Measurements from ENCODE around the gene AK3.
A peak's percentile ranks its signal among the peaks of the same experiment; 100 is the strongest.

The AK3 gene

DNA sequence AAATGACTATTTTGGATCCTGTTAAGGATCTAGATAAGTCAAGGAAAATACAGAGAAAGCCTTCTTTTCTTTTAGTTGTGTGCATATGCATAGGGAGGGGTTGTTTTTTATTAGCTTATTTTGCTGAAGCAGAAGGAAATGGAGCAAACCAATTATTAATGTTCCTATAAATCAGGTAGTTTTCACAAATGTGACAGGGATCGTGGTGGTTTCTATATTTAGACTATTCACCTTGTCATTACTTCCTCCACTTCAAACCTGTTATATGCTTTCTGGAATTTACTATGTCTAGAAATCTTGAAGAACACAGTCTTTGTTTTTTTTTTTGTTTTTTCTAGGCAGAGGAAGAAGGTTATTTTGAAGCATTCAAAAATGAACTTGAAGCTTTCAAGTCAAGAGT, 39.5 kb downstream of the AK3 start:
- no peak for DNase-seq

- DNase-seq, result no peak
Measured at GRCh38 chr9:4700932-4701331, 40.1 kb downstream of the AK3 start.

DNA sequence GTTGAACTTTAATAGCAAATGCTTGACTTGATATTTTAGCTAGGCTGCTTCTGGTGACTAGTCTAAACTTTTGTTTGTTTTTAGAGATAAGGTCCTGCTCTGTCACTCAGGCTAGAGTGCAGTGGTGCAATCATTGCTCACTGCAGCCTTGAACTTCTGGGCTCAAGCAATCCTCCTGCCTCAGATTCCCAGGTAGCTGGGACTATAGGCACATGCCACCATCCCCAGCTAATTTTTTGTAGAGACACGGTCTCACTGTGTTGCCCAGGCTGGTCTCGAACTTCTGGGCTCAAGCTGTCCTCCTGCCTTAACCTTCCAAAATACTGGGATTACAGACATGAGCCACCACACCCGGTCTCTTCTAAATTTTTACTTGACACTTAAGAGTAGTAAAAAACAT, 40.9 kb downstream of the AK3 start:
- no peak for DNase-seq

- DNase-seq, result no peak
Measured at GRCh38 chr9:4691795-4692194, 49.2 kb downstream of the AK3 start.

DNA sequence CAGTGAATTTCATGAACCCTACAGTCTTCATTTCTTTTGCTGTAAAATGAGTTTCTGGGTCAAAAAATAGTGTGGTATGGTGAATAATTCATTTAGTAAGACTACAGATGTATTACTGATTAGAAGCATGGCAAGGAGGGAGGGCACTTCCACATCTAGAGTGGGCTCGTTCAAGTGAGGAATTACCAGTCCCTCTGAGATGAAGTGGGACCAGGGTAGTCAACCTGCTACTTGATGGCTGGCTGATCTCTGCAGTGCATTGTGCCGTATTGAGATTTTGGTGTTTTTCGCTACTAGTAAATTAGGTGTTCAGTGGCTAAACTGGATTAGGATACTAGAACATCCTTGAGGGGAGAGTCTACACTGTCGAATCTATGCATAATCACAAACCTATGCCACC, 50.9 kb downstream of the AK3 start:
- no peak for DNase-seq

DNA sequence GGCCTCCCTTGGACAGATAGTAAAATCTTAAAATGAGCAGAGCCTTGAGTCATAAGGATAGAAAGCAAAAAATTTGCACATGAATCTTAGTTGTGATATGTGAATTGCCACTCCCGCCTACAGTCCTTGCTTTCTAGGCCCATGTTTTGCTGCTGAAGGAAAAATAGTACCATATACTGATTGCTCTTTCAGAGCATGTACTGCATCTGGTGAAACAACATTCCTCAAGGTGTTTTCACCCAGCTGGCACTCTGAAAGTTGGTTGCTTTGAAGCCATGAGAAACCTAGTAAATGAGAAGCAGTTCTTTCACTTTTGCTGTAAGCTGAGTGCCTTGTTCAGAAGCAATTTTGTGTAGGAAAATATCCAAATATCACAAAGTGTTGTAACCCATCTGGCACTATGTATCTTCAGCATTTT, 51.3 kb downstream of the AK3 start:
- DNase-seq, result no peak

DNA sequence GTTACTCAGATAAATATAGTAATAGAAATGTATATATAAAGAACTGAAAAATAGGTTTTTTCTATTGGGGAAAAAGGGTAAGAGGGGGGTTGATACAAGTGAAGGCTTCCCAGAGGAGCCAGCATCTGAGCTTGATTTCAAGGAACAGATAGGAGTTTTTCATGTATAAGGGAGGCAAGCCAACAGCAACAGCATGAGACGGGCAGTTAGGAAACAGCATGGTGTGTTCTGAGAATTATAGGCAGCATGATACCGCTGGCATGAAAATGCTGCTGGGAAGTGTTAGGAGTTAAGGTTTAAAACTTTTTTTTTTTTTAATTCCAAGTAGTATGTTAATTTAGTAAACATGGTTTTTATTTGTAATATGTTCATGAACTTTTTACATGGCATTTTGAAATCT, 52.0 kb downstream of the AK3 start:
- DNase-seq, result no peak

- DNase-seq, result no peak
Measured at GRCh38 chr9:4686584-4686983, 54.4 kb downstream of the AK3 start.

DNA sequence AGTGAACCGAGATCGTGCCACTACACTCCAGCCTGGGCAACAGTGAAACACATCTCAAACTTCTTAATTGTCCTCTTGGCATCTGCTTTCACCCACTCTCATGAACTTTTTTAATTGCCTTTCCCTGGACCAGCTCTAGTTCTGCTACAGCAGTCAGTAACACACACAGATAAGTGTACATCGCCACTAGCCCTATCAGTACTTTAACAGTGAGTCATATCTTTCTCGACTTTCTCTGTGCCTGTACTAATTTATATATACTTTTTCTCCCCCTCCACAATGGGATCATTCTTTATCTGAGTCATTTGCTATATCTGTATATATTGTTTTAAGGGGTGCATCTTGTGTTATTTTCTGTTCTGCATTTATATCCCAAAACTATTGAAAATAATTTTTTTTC, 54.9 kb downstream of the AK3 start:
- no peak for DNase-seq

DNA sequence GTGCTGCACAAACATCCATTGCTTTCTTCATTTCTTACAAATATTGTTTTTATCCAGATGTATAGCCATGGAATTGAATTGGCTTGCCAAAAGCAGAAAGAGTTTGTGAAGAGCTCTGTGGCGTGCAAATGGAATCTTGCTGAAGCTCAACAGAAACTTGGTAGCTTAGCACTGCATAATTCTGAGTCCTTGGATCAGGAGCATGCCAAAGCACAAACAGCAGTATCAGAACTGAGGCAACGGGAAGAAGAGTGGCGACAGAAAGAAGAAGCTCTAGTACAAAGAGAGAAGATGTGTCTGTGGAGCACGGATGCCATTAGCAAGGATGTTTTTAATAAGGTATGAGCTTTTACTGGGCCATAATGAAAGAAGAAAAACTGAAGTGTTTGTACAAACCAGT, 56.2 kb downstream of the AK3 start:
- DNase-seq, result no peak

- peak; percentile 14 to 24 for DNase-seq
Measured at GRCh38 chr9:4680750-4681149, 60.3 kb downstream of the AK3 start.

DNA sequence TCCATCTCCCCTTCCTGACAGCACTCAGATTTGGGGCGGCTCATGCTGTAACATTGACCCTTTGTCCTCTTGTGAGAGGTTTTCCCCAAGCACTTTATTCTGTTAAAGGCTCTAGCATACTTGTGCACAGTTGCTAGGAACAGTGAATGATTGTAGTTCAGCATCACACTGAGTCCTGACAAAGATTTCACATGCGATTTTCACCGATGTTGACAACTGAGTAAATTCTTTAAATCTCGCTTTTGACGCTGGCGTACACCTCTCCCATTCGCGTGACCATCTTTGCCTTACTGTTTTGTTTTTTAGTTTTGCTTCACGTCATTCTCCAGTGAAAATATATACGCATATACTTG, 60.9 kb downstream of the AK3 start:
- no peak for DNase-seq

DNA sequence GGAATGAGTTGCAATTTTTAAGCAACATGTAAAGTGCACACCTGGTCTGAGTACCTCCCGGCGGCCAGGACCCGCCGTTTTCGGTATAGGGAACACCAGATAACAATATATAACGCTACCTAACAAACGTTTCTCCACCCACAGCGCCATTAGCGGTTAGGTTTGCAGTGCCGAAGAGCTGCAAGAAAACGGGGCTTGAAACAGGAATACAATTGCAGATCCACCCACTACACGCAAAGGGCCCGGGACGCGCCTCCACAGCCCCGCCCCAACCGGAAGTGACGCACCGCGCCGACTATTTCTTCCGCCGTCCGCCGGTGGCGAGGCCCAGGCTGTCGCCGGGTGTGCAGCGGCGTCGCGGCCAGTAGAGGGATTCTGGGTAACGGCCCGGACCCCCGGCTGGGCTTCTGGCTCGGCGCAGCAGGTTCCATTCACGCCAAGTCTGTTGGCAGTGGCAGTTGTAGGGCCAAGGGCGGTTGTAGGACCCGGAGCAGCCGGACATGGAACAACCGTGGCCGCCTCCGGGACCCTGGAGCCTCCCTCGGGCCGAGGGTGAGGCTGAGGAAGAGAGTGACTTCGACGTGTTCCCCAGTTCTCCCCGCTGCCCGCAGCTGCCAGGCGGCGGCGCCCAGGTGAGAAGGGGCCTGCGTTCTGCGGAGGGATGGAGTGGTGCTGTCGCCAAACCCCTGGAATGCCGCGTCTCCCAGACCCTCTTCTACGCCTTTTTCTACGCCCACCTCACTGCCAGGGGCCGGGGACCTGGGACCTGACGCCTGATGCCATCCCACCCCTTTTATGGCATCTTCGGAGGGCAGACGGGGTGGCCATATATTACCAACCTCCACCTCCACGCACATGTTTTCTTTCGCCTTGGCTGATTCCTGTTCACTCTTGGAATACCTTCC, 61.5 kb downstream of the AK3 start, which contains the start of gene CDC37L1:
Gene CDC37L1, plus strand, starts transcription at position 302 of the 905 bp plus-strand sequence. Its CDS starts 199 bp downstream, at position 501.
- DNase-seq, result peak; percentile 92 to 94

- peak; percentile 47 to 56 for DNase-seq
Measured at GRCh38 chr9:4678679-4679267, 62.2 kb downstream of the AK3 start.

DNA sequence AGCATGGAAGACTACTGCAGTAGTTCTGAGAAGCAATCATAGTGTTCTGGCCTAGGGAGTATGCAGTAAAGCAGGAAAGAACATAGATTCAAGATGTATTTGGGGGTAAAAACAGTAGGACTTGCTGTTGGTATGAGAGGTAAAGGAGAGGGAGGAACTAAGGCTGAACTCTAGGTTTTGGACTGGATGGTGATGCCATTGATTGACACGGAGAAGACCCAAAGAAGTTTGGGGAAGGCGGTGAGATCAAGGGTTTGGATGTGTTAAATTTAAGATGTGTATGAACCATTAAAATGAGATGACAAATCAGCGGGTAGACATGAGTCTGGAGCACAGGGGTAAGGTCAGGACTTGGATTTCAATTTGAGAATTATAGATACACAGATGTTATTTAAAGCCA, 63.6 kb downstream of the AK3 start:
- DNase-seq, result no peak

DNA sequence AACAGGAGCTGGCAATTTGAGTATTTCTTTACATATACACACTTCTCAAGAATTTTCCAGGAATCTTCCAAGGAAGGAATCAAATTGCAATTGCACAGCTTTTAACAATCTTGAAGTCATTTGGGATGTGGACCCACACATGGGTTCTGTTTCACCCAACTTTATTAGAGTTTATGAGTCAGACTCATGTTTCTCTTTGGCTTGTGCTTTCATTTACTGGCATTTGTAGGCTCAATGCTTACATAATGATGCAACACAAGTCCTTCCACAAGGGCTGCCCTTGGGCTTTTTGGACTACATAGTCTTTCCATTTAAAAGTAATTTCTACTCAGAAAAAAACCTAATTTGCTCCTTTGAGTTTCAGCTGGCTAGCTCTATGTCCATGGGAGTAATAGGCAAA, 66.2 kb downstream of the AK3 start:
- DNase-seq, result no peak

- no peak for DNase-seq
Measured at GRCh38 chr9:4671737-4672136, 69.3 kb downstream of the AK3 start.

- peak in 1 of 2 experiments; percentile 40 for DNase-seq
Measured at GRCh38 chr9:4670591-4670990, 70.4 kb downstream of the AK3 start.

DNA sequence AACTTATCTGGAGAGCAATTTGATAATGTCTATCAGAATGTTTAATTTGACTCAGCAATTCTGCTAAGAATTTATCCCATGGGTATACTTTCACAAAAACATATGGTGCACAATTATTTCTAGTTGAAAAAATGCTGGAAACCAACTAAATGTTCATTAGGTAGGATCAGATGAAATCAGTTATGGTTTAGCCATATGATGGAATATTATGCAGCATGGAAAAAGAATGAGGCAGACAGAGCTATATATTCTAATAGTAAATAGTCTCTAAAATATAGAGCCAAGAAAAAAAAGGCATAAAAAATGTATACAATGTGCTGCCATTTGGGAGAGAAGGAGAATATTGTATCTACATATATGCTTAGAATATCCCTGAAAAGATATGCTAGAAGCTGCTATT, 71.1 kb downstream of the AK3 start:
- DNase-seq, result no peak

- DNase-seq, result no peak
Measured at GRCh38 chr9:4668604-4669003, 72.4 kb downstream of the AK3 start.

- no peak for DNase-seq
Measured at GRCh38 chr9:4667681-4668080, 73.3 kb downstream of the AK3 start.

GRCh38 chr9:4666042-4666699, 74.8 kb downstream of the AK3 start, which contains the start of gene SPATA6L:
Gene SPATA6L (minus strand): TSS chr9:4666480. CDS start chr9:4666250, 230 bp downstream.
- no peak for DNase-seq

- no peak for DNase-seq
Measured at GRCh38 chr9:4665357-4665756, 75.6 kb downstream of the AK3 start.

- DNase-seq, result no peak
Measured at GRCh38 chr9:4663956-4664355, 77.0 kb downstream of the AK3 start.
